Left lung (tissue), 10 donors: Measurements from ENCODE around the gene ELOA. TPM values are rescaled to one million over a fixed set of nuclear protein-coding genes. Genes with fewer than 3 reads are reported as not detected.

Source experiments
- ATAC-seq: fragments of 200-7000 bp; cut with Tn5 transposase; one replicate; pipeline ENCODE4 v1.9.1; 2020; ENCODE audit warnings: moderate library complexity
- DNase-seq, 4 donors: peaks; one replicate each; pipeline ENCODE4 v3.0.0-alpha.2; 2013 to 2020
- H3K27ac ChIP-seq, 2 donors: fragments of 200-600 bp; sonication (generic) in 1 of 2; one replicate each; pipeline versions ENCODE4 v1.5.0 to v1.8.0; 2020 to 2021
- H3K27me3 ChIP-seq, 2 donors: fragments of 200-600 bp; sonication (generic) in 1 of 2; one replicate each; pipeline versions ENCODE4 v1.5.0 to v1.8.0; 2020 to 2021
- H3K36me3 ChIP-seq, 2 donors: fragments of 200-600 bp; sonication (generic) in 1 of 2; one replicate each; pipeline versions ENCODE4 v1.5.0 to v1.8.0; 2020 to 2021
- H3K4me1 ChIP-seq, 2 donors: fragments of 200-600 bp; one replicate each; pipeline ENCODE4 v1.8.0; 2021
- H3K4me3 ChIP-seq, 2 donors: fragments of 200-600 bp; sonication (generic) in 1 of 2; one replicate each; pipeline versions ENCODE4 v1.5.0 to v1.8.0; 2020 to 2021; ENCODE audit warnings: mild to moderate bottlenecking in 1 of 2
- H3K9me3 ChIP-seq, 2 donors: fragments of 200-600 bp; sonication (generic) in 1 of 2; one replicate each; pipeline versions ENCODE4 v1.5.0 to v1.8.0; 2020 to 2021
- intact Hi-C, 2 donors: fragments of 100-400 bp; cut with DNase I; formaldehyde crosslinking; loops; one replicate each; pipeline versions ENCODE4 v1.11.2 to v1.14.2; 2022
- polyA plus RNA-seq, 6 donors: library from polyadenylated mRNA; unstranded; fragments of 120-200 nt; gene quantifications; one replicate each; pipeline ENCODE4 v1.2.1, GENCODE V29; 2013; ENCODE audit not compliant: insufficient read length in 6 of 6
- total RNA-seq, 2 donors: library from RNA; stranded (reverse); fragmentation: NEBNext Ultra II Directional; extraction: Animal tissue kit (Norgen Biotek cat#: 25700); gene quantifications; one replicate each; pipeline ENCODE4 v1.2.1, GENCODE V29; 2021
- TF ChIP-seq, protein P1 (sequence below), 2 donors: fragments of 200-600 bp; sonication (generic) in 1 of 2; IDR thresholded peaks; one replicate each; pipeline versions ENCODE4 v1.5.0 to v1.8.0; 2021; ENCODE audit warnings: antibody characterized with exemption in 2 of 2
- donor health status: DM: no; HTN: yes; CAD: no.
- donor health status: DM: no; HTN: no; CAD: no.

The ELOA gene
- total and polyA plus RNA-seq, 8 donors: 41.4 to 50.3 (median 46.4) TPM

DNA sequence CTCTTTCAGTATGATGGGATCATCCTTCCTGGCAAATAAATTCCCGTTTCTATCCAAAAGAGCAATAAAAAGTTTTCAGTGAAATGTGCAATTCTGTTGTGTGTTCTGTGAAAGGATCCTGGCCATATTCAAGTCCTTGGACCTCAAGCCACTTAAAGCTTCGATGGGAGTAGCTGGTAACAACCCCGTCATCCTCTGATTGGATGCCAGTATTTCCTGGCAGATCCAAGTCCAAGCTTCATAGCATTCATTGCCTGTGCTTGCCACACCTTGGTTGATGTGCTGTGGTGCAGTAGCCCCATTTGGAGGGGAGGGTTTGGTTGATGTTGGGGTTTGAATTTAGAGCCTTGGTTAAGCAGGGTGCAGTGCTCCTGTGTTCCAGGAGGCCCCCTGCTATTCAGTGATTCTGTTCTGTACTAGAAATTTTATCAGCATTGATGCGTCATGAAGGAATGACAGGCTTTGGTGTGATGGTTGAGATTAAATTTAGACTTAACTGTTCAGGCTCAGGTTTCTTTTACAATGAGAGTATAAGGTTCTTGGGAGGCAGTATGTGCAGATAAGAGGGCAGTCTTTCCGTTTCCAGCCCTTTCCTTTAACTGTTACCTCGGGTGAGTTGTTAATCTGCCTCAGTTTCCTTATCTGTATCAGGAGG, 46.8 kb upstream of the ELOA start:
- intact Hi-C loops: no loop called here
- TF ChIP-seq, protein P1, sequence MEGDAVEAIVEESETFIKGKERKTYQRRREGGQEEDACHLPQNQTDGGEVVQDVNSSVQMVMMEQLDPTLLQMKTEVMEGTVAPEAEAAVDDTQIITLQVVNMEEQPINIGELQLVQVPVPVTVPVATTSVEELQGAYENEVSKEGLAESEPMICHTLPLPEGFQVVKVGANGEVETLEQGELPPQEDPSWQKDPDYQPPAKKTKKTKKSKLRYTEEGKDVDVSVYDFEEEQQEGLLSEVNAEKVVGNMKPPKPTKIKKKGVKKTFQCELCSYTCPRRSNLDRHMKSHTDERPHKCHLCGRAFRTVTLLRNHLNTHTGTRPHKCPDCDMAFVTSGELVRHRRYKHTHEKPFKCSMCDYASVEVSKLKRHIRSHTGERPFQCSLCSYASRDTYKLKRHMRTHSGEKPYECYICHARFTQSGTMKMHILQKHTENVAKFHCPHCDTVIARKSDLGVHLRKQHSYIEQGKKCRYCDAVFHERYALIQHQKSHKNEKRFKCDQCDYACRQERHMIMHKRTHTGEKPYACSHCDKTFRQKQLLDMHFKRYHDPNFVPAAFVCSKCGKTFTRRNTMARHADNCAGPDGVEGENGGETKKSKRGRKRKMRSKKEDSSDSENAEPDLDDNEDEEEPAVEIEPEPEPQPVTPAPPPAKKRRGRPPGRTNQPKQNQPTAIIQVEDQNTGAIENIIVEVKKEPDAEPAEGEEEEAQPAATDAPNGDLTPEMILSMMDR (IDR thresholded peaks at IDR 0.05): no peak
- Histone ChIP-seq H3K27ac (no peak overlapping the region), H3K27me3 (no peaks in the 10 kb centered on the region), H3K4me1 (peaks cover 26 to 82% of the 10 kb centered on the region in 2 donors), H3K4me3 (no peak overlapping the region), H3K9me3 (no peaks in the 10 kb centered on the region), H3K36me3 (peaks cover 5 to 89% of the 10 kb centered on the region in 2 donors)
- DNase-seq (no peak), ATAC-seq (no peak)

DNA sequence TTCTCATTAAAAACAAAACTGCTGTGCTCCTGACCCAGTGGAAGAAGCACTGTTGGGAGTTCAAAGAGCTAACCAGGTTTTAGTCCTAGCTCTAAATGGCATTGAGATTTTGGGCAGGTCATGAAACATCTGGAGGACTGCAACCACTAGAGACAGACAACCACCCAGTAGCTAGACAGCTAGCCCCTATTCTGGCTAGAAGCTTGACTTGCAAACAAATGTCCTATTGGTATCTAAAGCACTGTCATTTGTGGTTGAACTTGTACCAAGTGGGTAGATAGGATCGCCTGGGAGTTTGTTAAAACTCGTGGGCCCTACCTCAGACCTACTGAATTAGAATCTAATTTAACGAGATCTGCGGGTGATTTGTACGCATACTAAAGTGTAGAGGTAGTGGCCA, 44.8 kb upstream of the ELOA start:
- intact Hi-C loops: no loop called here
- Histone ChIP-seq H3K4me3 (no peak overlapping the region), H3K27ac (no peak overlapping the region), H3K27me3 (no peaks in the 10 kb centered on the region), H3K36me3 (peaks cover 5 to 98% of the 10 kb centered on the region in 2 donors), H3K9me3 (no peaks in the 10 kb centered on the region), H3K4me1 (peaks cover 15 to 80% of the 10 kb centered on the region in 2 donors)
- TF ChIP-seq, protein P1 (IDR thresholded peaks at IDR 0.05): no peak
- no peak for DNase-seq
- no peak for ATAC-seq

DNA sequence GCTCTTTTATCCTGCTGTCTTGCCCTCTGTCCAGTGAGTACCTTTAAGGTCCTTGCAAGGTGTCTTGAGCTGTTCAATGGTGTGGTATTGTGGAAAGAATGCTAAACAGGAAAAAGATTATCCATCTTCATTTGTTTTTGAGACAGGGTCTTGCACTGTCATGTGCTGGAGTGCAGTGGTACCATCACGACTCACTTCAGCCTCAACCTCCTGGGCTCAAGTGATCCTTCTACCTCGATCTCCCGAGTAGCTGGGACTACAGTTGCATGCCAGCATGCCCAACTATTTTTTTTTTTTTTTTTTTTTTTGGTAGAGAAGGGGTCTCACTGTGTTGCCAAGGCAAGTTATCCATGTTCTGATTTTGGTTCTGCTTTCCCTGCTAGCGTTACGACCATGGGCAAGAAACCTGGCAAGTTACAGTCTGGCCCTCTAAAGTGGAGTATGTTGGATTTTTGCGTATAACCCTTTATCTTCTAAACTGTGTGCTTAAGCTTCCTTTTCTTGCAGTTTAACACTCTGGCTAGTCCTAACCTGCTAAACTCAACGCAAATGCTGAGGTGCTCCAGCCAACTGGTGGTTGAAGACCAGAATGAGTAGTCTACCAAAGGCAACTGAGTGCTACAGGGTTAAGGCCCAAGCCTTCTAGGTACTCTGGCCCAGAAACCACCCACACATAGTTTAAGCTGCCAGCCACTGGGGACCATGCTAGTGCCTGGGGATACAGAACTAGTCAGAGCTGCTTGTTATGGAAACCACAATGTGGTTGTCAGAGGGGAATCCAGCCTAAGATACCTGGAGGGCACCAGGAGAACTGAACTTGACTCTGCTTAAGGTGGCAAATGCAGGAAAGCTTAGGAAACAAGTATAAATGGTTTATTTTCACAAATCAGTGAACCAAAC, 43.7 kb upstream of the ELOA start:
- no peak for ATAC-seq
- Histone ChIP-seq H3K36me3 (peaks cover 5 to 94% of the 10 kb centered on the region in 2 donors), H3K4me1 (peaks cover 6 to 69% of the 10 kb centered on the region in 2 donors), H3K27me3 (no peaks in the 10 kb centered on the region), H3K4me3 (no peak overlapping the region), H3K27ac (no peak overlapping the region), H3K9me3 (no peaks in the 10 kb centered on the region)
- TF ChIP-seq, protein P1 (IDR thresholded peaks at IDR 0.05): no peak
- intact Hi-C loops: no loop called here
- no peak for DNase-seq

DNA sequence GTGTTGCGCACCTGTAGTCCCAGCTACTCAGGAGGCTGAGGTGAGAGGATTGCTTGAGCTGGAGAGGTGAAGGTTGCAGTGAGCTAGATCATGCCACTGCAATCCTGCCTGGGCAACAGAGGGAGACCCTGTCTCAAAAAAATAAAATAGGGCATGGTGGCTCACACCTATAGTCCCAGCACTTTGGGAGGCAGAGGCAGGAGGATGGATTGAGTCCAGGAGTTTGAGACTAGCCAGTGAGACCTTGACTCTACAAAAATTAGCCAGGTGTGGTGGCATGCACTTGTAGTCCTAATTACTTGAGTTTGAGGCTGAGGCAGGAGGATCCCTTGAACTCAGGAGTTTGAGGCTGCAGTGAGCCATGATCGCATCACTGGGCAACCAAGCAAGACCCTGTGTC, 42.0 kb upstream of the ELOA start:
- DNase-seq (no peak), ATAC-seq (no peak)
- Histone ChIP-seq H3K4me3 (no peak overlapping the region), H3K27ac (no peak overlapping the region), H3K36me3 (peaks cover 5 to 83% of the 10 kb centered on the region in 2 donors), H3K27me3 (no peaks in the 10 kb centered on the region), H3K4me1 (peaks cover 3 to 51% of the 10 kb centered on the region in 2 donors), H3K9me3 (no peaks in the 10 kb centered on the region)
- intact Hi-C loops: no loop called here
- TF ChIP-seq, protein P1 (IDR thresholded peaks at IDR 0.05): no peak

DNA sequence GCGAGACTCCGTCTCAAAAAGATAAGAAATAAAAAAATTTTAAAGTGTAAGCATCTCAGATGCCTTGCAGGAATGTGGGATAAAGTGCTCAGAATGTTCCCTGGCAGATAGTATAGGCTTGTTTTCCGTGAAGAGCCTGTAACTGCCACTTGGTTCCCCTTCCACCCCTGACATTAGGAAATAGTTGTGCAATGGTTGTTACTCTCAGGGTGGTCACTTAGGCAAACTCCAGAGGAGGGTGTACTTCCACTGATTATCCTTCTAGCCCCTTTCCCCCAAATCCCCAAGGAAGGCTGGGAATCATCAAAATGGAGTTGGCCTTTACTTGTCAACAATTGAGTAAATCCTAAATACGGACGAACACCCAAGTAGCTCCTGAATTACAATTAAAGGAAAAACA, 41.3 kb upstream of the ELOA start:
- no peak overlapping the region for H3K4me3 ChIP-seq
- H3K27ac ChIP-seq: no peak overlapping the region
- ATAC-seq (no peak), DNase-seq (no peak)
- H3K4me1 ChIP-seq: peaks cover 0 to 45% of the 10 kb centered on the region in 2 donors
- intact Hi-C loops: no loop called here
- TF ChIP-seq, protein P1 (IDR thresholded peaks at IDR 0.05): no peak
- H3K9me3 ChIP-seq: no peaks in the 10 kb centered on the region
- H3K27me3 ChIP-seq: no peaks in the 10 kb centered on the region
- peaks cover 5 to 76% of the 10 kb centered on the region in 2 donors for H3K36me3 ChIP-seq
